ENCODE results near the gene ITGAD. TPM values are rescaled to one million over a fixed set of nuclear protein-coding genes. Genes with fewer than 3 reads are reported as not detected.

The ITGAD gene
- total and polyA plus RNA-seq, 2 of the 4 experiments (the other 2 are of a cell fraction), result not detected

- BruUV-seq (replicated peaks), result no TSS peak
- in situ Hi-C loops (cut with MboI; ENCODE audit: low sequenced_read_pairs) (loop anchor here (10.0 to 25.0 kb wide), 2 partner anchors 385 to 402 kb away; partner anchors contain the start of genes ZNF267, ZNF646 and ZNF668), dilution Hi-C loops (cut with HindIII; ENCODE audit: low sequenced_read_pairs, unreplicated experiment) (no loop called here), intact Hi-C loops (cut with micrococcal nuclease) (loop anchor here (1.0 to 2.0 kb wide), 2 partner anchors 12 to 409 kb away; partner anchors contain the start of gene TGFB1I1)
- H4K91ac ChIP-seq (ENCODE audit: insufficient read depth, low read depth, low read length), result peak overlapping the region; percentile 97
- H2BK5ac ChIP-seq (ENCODE audit: low read depth, low read length, poor library complexity, severe bottlenecking), result peak overlapping the region; percentile 96
- peak overlapping the region; percentile 90 for H3K27ac ChIP-seq (ENCODE audit: insufficient read depth, low read length)
- peak overlapping the region; percentile 91 for H3K23ac ChIP-seq (ENCODE audit: low read depth, low read length)
- DNase-seq, result peak; percentile 99
- H3K4ac ChIP-seq (ENCODE audit: low read depth, low read length), result peak overlapping the region; percentile 94
- H2BK20ac ChIP-seq (ENCODE audit: low read depth, low read length), result no peak overlapping the region
- H3K36me3 ChIP-seq (ENCODE audit: control insufficient read depth, insufficient read depth, low read length), result peaks cover 9% of the 10 kb centered on the region
- 1% methylated on average over 32 of the region's 61 CpGs; no CpG with 5 or more reads in 1 of the 2 experiments for WGBS, 2 experiments (ENCODE audit: extremely low coverage in 2 of 2, insufficient read length in 1 of 2)
- H2BK120ac ChIP-seq (ENCODE audit: low read depth, low read length), result peak overlapping the region; percentile 93
- H3K9ac ChIP-seq (ENCODE audit: low read depth, low read length), result peak overlapping the region; percentile 85
- peak overlapping the region; percentile 76; the same call in 1 of the 2 replicates for H3K56ac ChIP-seq (ENCODE audit: extremely low read depth, insufficient read depth, low read length)
- no peaks in the 10 kb centered on the region for H3K27me3 ChIP-seq (ENCODE audit: control insufficient read depth, insufficient read depth, low read length)
- H4K20me1 ChIP-seq (ENCODE audit: insufficient read depth, low read length), result peaks cover 30% of the 10 kb centered on the region
- H3K4me2 ChIP-seq (ENCODE audit: low read depth, low read length), result peak overlapping the region; percentile 72
- H3K18ac ChIP-seq (ENCODE audit: low read depth, low read length), result peak overlapping the region; percentile 71
- ChIA-PET POLR2A (ENCODE audit: unreplicated experiment) (interaction anchor here (0.5 to 2.5 kb wide), 6 partner anchors 12 to 506 kb away, joined by 3 to 16 read pairs (median 3); partner anchors contain the start of genes KAT8, TGFB1I1 and ZNF267), CTCF (interaction anchor here (0.5 to 1.8 kb wide), 6 partner anchors 8 to 336 kb away, joined by 3 to 7 read pairs (median 4); no protein-coding TSS in a partner anchor)
- H3K79me1 ChIP-seq (ENCODE audit: low read depth in 1 of 2, low read length in 2 of 2), result peaks cover 14 to 50% of the 10 kb centered on the region in 2 experiments
- TF ChIP-seq RCOR1 (IDR thresholded peaks at IDR 0.05; ENCODE audit: insufficient replicate concordance, low read length), result no peak
- TF ChIP-seq MAZ (IDR thresholded peaks at IDR 0.05; ENCODE audit: borderline replicate concordance, low read depth, low read length), result peak; percentile 39; the same call in 1 of the 2 replicates
- peak; percentile 87 for TF ChIP-seq CEBPB (IDR thresholded peaks at IDR 0.05; ENCODE audit: low read depth, low read length)
- no peak for TF ChIP-seq SMC3 (IDR thresholded peaks at IDR 0.05; ENCODE audit: low read depth, low read length)
- no peak for TF ChIP-seq FOS (IDR thresholded peaks at IDR 0.05; ENCODE audit: low read depth, low read length)
- TF ChIP-seq ELK1 (IDR thresholded peaks at IDR 0.05; ENCODE audit: borderline replicate concordance, low read depth, low read length), result no peak
- TF ChIP-seq POLR2A (IDR thresholded peaks at IDR 0.05; ENCODE audit: low read depth, low read length), result no peak
- peak; percentile 20; the same call in 1 of the 2 replicates for TF ChIP-seq BHLHE40 (IDR thresholded peaks at IDR 0.05; ENCODE audit: low read depth, low read length)
- H2AK9ac ChIP-seq (replicated peaks; ENCODE audit: low read depth, low read length, poor library complexity), result peak overlapping the region; percentile 100
- peaks cover 18% of the 10 kb centered on the region; the same call in 1 of the 2 replicates for H3K9me1 ChIP-seq (ENCODE audit: insufficient read depth, low read length)
- H3K9me3 ChIP-seq (ENCODE audit: control insufficient read depth, insufficient read depth, low read length), result no peaks in the 10 kb centered on the region
- H4K8ac ChIP-seq (ENCODE audit: low read depth in 2 of 2, low read length in 2 of 2), result peak overlapping the region; percentile 16 to 96
- peak; percentile 90 for ATAC-seq (ENCODE audit: low read depth)
- H4K5ac ChIP-seq (ENCODE audit: low read depth, low read length), result peak overlapping the region; percentile 69
- peak overlapping the region; percentile 55 for H3K4me3 ChIP-seq (ENCODE audit: insufficient read depth, low read depth, low read length)
- no peak overlapping the region; the same call in 2 of the 3 replicates for H2BK15ac ChIP-seq (ENCODE audit: low read depth, low read length)
- peak overlapping the region; percentile 96 for H2AFZ ChIP-seq (replicated peaks; ENCODE audit: low read length, poor library complexity)
- peak overlapping the region; percentile 62 for H2AK5ac ChIP-seq (ENCODE audit: low read depth, low read length)
- peak overlapping the region; percentile 90 for H3K14ac ChIP-seq (replicated peaks; ENCODE audit: low read depth, low read length)
- H3K4me1 ChIP-seq (ENCODE audit: control insufficient read depth, insufficient read depth, low read length), result peaks cover 11% of the 10 kb centered on the region
Measured at GRCh38 chr16:31459687-31460581, 66.8 kb downstream of the ITGAD start.
